HG03571 (cell line): Measurements from ENCODE around the gene BLOC1S6.
"Not testable (repeated sequence)": the region's sequence is repeated elsewhere in the genome, so short reads cannot be mapped to it uniquely, and the experiment has no call there.

ENCODE experiments used
- ATAC-seq: cut with Tn5 transposase; IDR thresholded peaks from one replicate; pipeline ENCODE4 v1.9.1; 2021; ENCODE audit not compliant: unreplicated experiment

Gene BLOC1S6

DNA sequence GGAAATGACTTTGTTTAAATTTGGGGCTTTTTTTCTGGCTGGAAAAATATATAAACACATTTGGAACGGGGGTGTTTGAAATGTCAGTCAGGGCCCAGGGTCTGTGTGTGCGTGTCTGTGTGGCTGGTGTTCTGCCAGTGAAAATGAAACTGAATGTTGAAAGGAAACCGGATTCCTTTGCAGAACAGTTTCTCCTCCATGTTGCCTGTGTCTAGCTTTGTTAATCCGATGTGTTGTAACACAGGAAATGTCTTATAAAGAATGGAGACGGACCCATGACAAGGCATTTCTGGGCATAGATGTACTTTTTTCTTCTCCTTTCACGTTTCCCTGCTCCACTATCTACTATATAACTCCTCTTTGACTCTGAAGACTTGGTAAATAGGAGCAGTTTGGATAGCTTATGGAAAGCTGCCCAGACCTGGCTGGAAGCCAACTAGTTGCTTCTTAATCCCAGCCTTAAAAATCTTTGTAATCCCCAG lies 50.4 kb downstream of the BLOC1S6 start:
- peak; percentile 40 for ATAC-seq

DNA sequence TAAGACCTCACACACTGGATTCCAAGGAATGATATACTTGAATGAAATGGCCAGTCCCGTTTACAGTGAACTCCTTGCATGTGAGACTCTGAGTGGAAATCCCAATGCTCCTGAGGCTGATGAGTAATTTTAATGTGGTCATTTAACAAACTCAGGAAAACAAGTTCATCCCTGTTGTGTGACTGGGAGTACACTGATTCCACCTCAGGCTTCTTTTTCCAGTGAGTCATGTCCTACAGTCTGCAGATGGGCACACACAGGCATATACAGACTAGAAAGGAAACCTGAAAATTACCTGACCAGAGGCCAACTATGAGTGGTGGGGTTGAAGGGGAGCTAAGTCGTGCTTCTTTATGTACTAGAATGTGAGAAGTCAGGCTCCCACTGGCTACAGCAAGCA lies 53.4 kb downstream of the BLOC1S6 start:
- no peak for ATAC-seq

DNA sequence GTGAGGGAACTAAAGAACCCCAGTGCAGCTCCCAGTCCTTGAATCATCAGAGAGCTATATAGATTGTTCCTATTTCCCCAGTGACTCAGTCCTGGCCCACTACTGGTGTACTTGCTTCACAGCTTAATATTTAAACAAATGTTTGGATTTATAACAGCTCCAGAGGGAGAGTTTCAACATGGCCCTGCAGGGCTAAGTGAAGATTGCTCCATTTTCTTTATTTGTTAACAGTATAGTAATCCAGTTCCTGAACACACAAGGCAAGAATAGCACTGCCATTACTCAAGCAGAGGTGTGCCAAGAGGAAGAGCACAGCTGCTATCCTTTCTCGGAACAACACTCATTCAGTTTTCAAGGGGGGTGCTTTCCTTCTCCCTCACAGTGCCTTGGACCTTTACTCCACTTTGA lies 54.2 kb downstream of the BLOC1S6 start:
- ATAC-seq, result no peak

DNA sequence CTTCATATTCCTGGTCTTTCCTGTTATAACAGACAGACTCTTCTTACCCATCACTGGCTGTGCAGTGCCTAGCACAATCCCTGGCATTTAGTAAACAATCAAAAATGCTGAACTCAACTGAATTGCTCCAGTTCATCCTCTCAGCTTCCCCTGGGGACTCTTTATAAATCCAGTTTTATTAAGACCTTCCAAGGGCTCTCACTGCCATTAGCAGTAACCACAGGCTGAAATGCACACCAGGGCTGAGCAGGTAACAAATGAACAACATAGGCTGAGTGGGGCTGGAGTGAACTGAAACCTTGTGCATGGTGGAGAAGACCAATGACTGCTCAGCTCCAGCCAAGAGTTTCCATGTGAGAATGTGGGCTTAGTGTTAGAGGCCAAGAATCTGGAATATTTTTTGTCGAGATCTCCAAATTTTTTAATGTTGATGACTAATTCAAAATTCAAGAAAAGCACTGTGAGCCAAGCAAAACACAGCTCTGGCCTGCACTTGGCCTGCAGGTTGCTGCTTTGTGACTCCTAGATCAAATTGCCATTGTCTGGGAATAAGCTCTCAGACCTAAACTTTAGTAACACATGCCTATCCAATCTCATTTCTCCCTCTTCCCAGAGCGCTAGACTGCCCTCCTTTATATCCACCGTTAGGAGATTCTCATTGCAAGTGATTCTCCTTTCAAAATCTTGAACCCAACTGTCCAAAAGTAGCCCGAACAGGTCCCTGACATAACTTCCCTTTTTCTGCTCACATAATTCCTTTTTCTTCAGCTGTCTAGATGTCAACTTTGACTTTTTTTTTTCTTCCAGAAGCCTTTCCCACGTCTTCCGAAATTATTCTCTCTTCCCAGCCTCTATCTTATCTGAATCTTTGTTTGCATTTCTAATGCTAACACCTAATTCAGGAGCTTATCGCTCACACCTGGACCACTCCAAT lies 55.1 kb downstream of the BLOC1S6 start:
- ATAC-seq, result no peak

DNA sequence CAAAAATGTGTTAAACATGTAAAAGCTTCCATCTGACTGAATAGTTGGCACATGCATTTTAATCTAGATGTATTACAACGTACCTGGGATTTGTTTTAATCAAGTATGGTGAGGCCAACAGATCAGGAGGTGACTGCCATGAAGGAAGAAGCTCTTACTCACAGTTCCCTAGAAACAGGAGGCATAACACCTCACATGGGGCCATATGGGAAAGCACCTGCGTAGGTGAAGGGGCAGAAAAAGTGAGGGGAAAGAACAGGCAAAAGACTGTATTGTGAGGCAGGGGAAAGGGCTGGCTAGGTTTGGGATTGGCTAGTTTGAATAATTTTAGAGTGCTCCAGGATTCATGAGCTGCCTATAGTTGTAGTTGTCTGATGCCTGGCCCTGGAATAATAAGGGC lies 57.3 kb downstream of the BLOC1S6 start:
- ATAC-seq, result no peak

DNA sequence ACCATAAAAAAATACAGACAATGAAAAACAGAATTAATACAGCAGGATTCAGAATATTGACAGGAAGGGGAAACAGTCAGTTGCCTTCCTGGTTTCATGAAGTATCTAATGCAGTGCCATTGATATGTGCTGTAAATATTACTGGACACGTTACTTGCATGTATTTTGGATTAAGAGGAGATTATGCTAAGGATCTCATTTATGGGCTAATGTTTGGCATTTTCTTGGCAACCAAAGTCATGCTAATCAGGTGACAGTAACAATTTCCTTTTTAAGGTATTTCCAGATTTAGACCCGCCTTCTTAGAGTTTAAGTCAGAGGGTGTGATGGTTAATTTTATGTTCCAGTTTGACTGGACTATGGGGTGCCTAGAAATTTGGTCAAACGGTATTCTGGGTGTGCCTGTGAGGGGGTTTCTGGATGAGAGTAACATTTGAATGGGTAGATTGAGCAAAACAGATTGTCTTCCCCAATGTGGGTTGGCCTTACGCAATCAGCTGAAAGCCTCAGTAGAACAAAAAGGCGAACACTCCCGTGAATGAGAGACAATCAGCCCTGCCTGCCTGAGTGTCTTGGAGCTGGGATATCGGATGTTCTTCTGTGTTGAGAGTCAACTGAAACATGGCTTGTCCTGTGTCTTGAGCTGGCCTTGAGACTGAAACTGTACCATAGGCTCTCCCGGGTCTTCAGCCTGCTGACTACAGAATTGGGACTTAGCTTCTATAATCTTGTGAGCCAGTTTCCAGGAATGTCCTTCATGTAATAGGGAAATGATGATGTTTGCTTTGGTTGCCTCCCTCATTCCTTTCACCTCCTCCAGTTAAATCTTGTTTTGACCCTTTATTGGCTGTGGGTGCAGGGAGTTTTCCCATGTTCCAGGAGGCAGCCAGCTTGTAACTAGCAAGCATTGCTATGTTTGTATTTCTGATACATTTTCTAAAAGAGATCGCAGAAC lies 58.1 kb downstream of the BLOC1S6 start:
- no peak for ATAC-seq

DNA sequence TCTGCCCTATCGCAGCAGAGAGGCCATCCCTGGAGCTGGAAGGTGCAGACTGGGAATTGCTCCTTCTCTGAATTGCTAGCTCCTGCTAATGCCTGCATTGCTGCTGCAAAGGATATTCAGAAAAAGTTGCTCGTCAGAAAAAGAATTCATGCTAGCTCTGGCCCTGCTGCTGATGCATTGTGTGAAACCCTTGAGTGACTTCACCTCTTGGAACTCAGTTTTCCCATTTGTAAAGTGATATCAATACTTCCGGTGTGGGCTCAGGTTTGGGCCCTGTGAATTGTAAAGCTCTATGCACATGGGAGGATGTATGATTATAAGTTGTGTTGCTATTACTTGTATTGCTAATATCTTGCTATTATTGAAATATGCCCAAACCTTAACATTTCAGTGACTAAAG lies 59.0 kb downstream of the BLOC1S6 start:
- no peak for ATAC-seq

DNA sequence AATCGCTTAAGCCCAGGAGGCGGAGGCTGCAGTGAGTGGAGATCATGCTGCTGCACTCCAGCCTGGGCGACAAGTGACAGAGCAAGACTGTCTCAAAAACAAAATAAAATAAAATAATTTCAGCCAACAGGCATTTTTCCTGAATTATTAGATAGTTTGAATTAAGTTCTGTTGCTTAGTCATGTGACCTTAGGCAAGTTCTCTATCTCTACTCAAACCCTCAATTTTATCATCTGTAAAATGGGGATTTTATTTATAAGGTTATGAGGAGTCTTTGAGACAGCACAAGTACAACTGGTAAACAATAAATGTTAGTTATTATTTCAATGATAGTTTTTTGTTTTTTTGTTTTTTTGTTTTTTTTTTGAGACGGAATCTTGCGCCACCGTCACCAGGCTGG lies 60.6 kb downstream of the BLOC1S6 start:
- no peak for ATAC-seq

DNA sequence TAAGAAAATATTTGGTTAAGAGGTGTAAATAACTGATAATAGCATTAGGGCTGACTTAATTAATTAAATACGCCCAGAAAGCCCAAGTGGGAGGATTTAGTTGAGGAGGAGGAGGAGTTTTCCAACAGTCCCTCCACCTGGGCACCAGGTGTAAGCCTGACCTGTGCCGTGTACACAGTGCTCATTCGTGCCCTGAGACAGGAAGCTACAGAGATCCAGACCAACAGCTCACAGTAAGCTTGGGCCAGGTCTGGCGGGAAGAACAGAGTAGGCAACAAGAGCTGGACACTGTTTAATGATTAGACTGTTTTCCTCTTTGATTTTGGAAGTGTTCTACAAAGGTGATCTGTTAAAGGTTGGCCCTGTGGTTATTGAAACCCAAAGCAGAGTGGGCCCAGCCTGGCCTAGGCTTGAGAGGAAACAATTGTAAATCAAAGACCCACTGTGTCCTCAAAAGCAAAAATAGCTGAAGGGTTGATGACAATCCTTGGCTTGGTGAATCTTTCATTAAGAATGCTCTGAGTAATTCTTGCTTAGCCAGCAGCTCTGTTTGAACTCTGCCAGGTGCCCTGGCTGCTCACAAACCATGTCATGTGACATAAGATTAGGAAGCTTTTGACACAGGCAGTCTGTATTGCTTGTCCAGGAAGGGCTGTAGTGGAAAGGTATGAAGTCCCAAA lies 61.5 kb downstream of the BLOC1S6 start:
- no peak for ATAC-seq

DNA sequence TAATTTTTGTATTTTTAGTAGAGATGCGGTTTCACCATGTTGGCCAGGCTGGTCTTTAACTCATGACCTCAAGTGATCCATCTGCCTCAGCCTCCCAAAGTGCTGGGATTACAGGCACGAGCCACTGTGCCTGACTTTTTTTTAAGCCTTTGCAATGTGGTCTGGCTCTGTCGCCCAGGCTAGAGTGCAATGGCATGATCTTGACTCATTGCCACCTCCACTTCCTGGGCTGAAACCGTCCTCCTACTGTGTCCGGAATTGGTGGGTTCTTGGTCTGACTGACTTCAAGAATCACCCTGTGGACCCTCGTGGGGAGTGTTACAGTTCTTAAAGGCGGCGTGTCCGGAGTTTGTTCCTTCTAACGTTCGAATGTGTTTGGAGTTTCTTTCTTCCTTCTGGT lies 62.8 kb downstream of the BLOC1S6 start:
- not testable (repeated sequence) for ATAC-seq

DNA sequence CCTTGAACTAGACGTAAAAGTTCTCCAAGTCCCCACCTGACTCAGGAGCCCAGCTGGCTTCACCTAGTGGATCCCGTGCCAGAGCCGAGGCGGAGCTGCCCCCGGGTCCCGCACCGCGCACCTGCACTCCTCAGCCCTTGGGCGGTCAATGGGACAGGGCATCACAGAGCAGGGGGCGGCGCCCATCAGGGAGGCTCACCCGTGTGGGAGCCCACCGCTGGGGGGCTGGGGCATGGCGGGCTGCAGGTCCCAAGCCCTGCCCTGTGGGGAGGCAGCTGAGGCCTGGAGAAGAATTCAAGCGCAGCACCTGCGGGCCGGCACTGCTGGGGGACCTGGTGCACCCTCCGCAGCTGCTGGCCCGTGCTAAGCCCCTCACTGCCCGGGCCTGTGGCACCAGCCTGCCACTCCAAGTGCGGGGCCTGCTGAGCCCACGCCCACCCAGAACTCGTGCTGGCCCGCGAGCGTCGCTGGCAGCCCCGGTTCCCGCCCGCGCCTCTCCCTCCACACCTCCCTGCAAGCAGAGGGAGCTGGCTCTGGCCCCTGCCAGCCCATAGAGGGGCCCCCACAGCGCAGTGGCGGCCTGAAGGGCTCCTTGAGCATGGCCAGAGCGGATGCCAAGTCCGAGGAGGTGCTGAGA lies 63.8 kb downstream of the BLOC1S6 start:
- ATAC-seq, result no peak

DNA sequence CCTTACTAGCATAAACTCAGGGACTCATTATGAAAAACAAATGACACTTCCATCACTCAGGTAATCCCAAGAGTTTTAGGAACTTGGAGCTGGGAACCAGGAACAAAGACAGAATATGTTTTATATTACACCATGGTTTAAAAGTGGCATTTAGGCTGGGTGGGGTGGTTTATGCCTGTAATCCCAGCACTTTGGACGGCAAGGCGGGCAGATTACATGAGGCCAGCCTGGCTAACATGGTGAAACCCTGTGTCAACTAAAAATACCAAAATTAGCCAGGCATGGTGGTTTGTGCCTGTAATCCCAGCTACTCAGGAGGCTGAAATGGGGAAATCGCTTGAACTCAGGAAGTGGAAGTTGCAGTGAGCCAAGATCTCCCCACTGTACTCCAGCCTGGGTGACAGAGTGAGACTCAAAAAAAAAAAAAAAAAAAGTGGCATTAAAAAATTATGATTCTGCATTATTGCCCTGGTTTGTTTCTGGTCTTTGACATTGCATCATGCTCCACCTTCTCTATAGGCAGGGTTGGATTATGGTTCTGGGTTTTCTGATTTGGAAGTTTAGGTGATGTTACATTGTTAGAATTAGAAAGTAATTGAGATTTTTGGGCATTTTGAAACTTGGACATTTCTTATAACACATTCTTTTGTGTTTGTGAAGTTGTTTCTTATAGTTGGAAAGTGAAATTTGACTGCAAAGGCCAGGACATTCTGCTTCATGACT lies 66.7 kb downstream of the BLOC1S6 start:
- no peak for ATAC-seq

DNA sequence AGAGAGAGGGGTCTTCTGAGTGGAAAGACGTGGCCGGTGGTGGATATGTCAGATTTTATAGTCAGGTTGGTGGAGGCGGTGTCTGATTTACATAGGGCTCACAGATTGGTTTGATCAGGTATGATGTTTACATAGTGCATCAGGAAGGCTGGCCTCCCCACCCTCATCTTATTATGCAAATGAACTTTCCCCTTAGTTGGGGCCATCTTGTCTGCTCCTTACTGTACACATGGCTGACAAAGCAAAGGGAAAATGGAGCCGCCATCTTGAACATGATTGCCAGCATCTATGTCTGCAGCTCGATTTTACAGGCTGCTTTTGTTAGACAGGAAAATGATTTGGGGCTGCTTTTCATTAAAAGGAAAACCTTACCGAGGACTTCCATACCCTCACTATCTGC lies 67.6 kb downstream of the BLOC1S6 start:
- no peak for ATAC-seq

DNA sequence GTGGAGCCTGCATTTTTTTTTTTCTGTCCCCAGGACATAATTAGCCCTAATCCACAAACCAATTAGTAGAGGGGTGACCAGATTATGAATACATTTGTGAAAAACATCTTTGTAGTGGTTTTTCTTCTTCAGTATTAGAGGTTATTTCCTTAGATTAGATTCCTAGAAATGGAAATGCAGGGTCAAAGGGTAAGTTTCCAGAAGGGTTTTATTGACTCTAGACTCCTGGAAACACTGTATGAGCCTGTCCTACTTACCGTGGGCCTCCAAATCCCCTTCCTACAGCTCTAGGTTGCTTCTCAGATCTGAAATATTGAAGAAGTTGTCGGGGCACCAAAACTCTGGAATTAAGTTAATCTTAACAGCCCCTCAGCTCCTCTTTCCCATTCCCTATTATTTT lies 70.1 kb downstream of the BLOC1S6 start:
- no peak for ATAC-seq

DNA sequence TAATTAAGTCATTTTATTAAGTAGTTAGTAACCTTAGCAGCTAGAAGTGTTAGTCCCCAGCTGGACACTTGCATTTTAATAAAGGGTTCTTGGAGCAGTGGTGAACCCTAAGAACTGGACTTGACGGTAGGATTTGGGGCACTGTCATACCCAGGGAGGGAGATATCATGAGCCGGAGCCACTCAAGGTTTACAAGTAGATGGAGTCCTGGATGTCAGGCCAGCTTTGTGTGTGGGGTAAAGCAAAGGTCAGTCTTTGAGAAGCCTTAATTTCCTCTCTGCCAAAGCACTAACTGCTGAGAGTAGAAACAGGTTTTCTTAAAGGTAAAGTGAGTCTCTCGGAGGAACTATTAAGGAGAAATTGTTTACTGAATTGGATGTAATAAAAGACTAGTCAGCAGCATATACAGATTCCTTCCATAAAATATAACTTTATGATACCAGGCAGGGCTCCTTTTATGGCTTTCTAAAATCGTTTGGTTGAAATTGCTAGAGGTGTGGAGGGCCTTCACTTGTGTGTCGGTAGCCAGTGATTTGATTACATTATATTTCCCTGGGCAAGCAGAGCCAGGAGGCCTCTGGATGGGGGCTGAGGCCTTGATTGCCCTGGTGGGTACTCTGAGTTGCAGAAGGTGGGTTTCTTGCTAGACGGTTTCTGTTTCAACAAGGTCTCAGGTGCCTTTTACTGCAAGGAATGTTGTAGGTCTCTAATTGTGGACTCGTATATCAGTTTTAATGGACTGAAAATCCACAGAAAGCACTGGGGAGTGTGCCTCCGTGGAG lies 70.8 kb downstream of the BLOC1S6 start:
- ATAC-seq, result no peak
